Activated CD4-positive, alpha-beta memory T cell treated with anti-CD3 and anti-CD28 coated beads, Interleukin-2, amount 10 ng/mL, durations not matched to agents 7 days and 5 days (primary cell): Measurements from ENCODE around the gene LRRC34. TPM values are rescaled to one million over a fixed set of nuclear protein-coding genes. Genes with fewer than 3 reads are reported as not detected.

Source experiments
- CTCF ChIA-PET: fragments of 350-600 bp; sonication (Branson Sonifier 250); formaldehyde crosslinking; loops from one replicate; lab custom pipeline; 2021; ENCODE audit warnings: antibody characterized with exemption, inconsistent platforms; lab: Charles Lee
- POLR2A ChIA-PET: fragments of 350-600 bp; sonication (Branson Sonifier 250); formaldehyde crosslinking; loops from one replicate; lab custom pipeline; 2021; ENCODE audit warnings: antibody characterized with exemption; lab: Charles Lee
- DNase-seq: peaks from one replicate; pipeline ENCODE4 v3.0.0-alpha.2; 2020
- H3K27ac Mint-ChIP-seq: one replicate; pipeline ENCODE4 v1.8.0; 2021; ENCODE audit warnings: mild to moderate bottlenecking, mixed read lengths
- H3K27me3 Mint-ChIP-seq: one replicate; pipeline ENCODE4 v1.8.0; 2021; ENCODE audit warnings: mixed read lengths
- H3K36me3 Mint-ChIP-seq: one replicate; pipeline ENCODE4 v1.8.0; 2021; ENCODE audit warnings: low read depth, mixed read lengths
- H3K4me1 Mint-ChIP-seq: one replicate; pipeline ENCODE4 v1.8.0; 2021; ENCODE audit warnings: mixed read lengths
- H3K4me3 Mint-ChIP-seq: one replicate; pipeline ENCODE4 v1.8.0; 2021; ENCODE audit warnings: mild to moderate bottlenecking, mixed read lengths
- H3K9me3 Mint-ChIP-seq: one replicate; pipeline ENCODE4 v1.8.0; 2021; ENCODE audit warnings: mixed read lengths
- total RNA-seq, 2 experiments: library from RNA; stranded (reverse); gene quantifications; one replicate each; pipeline ENCODE4 v1.2.3, GENCODE V29; 2021

Gene LRRC34
- total RNA-seq, 2 experiments from 2014 or later: 5.6 to 6.0 TPM

GRCh38 chr3:169836078-169836941, 23.6 kb upstream of the LRRC34 start:
- POLR2A ChIA-PET: no interaction called here
- Mint-ChIP-seq H3K9me3 (no peaks in the 10 kb centered on the region), H3K27ac (no peak overlapping the region), H3K4me3 (no peak overlapping the region), H3K27me3 (peaks cover 18% of the 10 kb centered on the region), H3K36me3 (no peaks in the 10 kb centered on the region), H3K4me1 (no peaks in the 10 kb centered on the region)
- CTCF ChIA-PET: no interaction called here
- DNase-seq: no peak

GRCh38 chr3:169835533-169835932, 22.8 kb upstream of the LRRC34 start:
- POLR2A ChIA-PET: no interaction called here
- Mint-ChIP-seq H3K4me3 (no peak overlapping the region), H3K9me3 (no peaks in the 10 kb centered on the region), H3K27me3 (peaks cover 15% of the 10 kb centered on the region), H3K36me3 (no peaks in the 10 kb centered on the region), H3K27ac (no peak overlapping the region), H3K4me1 (no peaks in the 10 kb centered on the region)
- CTCF ChIA-PET: no interaction called here
- DNase-seq: no peak

GRCh38 chr3:169827712-169828111, 15.0 kb upstream of the LRRC34 start:
- peaks cover 11% of the 10 kb centered on the region for H3K27me3 Mint-ChIP-seq
- no peaks in the 10 kb centered on the region for H3K9me3 Mint-ChIP-seq
- CTCF ChIA-PET: no interaction called here
- peaks cover 7% of the 10 kb centered on the region for H3K4me1 Mint-ChIP-seq
- H3K36me3 Mint-ChIP-seq: no peaks in the 10 kb centered on the region
- no peak overlapping the region for H3K4me3 Mint-ChIP-seq
- H3K27ac Mint-ChIP-seq: no peak overlapping the region
- POLR2A ChIA-PET: no interaction called here
- DNase-seq: no peak

DNA sequence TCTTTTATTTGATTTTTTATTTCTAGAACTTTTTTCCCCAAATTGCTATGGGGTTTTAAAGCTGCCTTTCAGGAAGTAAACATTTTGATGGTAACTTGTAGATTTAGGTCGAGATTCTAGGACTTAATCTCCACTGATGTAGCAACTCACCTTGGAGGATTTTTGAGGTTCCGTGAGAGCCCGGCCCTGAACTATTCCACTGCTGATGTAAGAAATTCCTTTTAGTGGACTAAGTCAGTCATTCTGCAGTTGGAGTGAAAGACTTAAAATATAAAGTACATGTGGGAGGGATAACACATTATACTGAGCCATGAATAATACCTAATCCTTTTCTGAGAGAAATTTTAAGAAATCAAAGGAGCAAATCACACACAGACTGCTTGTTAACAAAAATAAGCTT, 12.6 kb upstream of the LRRC34 start:
- Mint-ChIP-seq H3K36me3 (no peaks in the 10 kb centered on the region), H3K9me3 (no peaks in the 10 kb centered on the region), H3K4me3 (no peak overlapping the region), H3K4me1 (peaks cover 7% of the 10 kb centered on the region), H3K27me3 (peaks cover 15% of the 10 kb centered on the region), H3K27ac (no peak overlapping the region)
- CTCF ChIA-PET: no interaction called here
- POLR2A ChIA-PET: no interaction called here
- DNase-seq: no peak

DNA sequence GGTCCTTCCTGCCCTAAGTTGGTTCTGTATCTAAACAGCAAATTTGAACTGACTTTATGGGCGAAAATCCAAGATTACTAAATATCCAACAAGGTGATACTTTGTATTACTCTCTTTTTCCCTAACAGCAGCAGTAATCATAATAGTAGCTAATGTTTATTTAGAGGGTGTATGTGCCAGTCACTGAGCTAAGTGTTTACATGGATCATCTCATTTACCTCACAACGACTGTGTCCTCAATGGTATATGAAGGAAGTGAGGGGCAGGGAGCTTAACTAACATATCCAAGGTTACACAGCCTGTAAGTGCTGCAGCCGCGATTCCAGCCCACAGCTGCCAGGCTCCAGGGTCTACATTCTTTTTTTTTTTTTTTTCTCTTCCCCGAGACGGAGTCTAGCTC, 10.3 kb upstream of the LRRC34 start:
- DNase-seq: no peak
- Mint-ChIP-seq H3K4me1 (no peaks in the 10 kb centered on the region), H3K9me3 (no peaks in the 10 kb centered on the region), H3K27me3 (peaks cover 31% of the 10 kb centered on the region), H3K36me3 (no peaks in the 10 kb centered on the region), H3K4me3 (no peak overlapping the region), H3K27ac (no peak overlapping the region)
- ChIA-PET POLR2A (no interaction called here), CTCF (no interaction called here)

- ChIA-PET CTCF (interaction anchor here (1.4 to 1.6 kb wide), 2 partner anchors 8 to 9 kb away, joined by 3 to 6 read pairs; partner anchors contain the start of genes LRRC34 and LRRIQ4), POLR2A (no interaction called here)
Observed at GRCh38 chr3:169822540-169822939, 9.8 kb upstream of the LRRC34 start.

GRCh38 chr3:169822091-169822490, 9.4 kb upstream of the LRRC34 start:
- POLR2A ChIA-PET: no interaction called here

More at GRCh38 chr3:169822540-169822939, 9.8 kb upstream of the LRRC34 start:
- H3K4me1 Mint-ChIP-seq: no peaks in the 10 kb centered on the region
- no peak overlapping the region for H3K27ac Mint-ChIP-seq
- H3K4me3 Mint-ChIP-seq: no peak overlapping the region
- H3K9me3 Mint-ChIP-seq: no peaks in the 10 kb centered on the region
- DNase-seq: no peak
- H3K36me3 Mint-ChIP-seq: no peaks in the 10 kb centered on the region
- peaks cover 34% of the 10 kb centered on the region for H3K27me3 Mint-ChIP-seq

GRCh38 chr3:169818316-169818715, 5.6 kb upstream of the LRRC34 start:
- H3K27ac Mint-ChIP-seq: no peak overlapping the region
- CTCF ChIA-PET: no interaction called here
- POLR2A ChIA-PET: no interaction called here
- H3K36me3 Mint-ChIP-seq: peaks cover 7% of the 10 kb centered on the region
- H3K27me3 Mint-ChIP-seq: peaks cover 41% of the 10 kb centered on the region
- H3K4me3 Mint-ChIP-seq: no peak overlapping the region
- H3K4me1 Mint-ChIP-seq: peaks cover 10% of the 10 kb centered on the region
- no peak for DNase-seq
- peaks cover 9% of the 10 kb centered on the region for H3K9me3 Mint-ChIP-seq

More at GRCh38 chr3:169822091-169822490, 9.4 kb upstream of the LRRC34 start:
- no peaks in the 10 kb centered on the region for H3K4me1 Mint-ChIP-seq
- no peak for DNase-seq
- no peak overlapping the region for H3K27ac Mint-ChIP-seq
- no peak overlapping the region for H3K4me3 Mint-ChIP-seq
- peaks cover 37% of the 10 kb centered on the region for H3K27me3 Mint-ChIP-seq
- no peaks in the 10 kb centered on the region for H3K36me3 Mint-ChIP-seq
- no peaks in the 10 kb centered on the region for H3K9me3 Mint-ChIP-seq
- CTCF ChIA-PET: interaction anchor here (0.7 to 1.6 kb wide), 4 partner anchors 9 to 1202 kb away, joined by 3 to 6 read pairs (median 3); partner anchors contain the start of genes LRRC34 and LRRIQ4

DNA sequence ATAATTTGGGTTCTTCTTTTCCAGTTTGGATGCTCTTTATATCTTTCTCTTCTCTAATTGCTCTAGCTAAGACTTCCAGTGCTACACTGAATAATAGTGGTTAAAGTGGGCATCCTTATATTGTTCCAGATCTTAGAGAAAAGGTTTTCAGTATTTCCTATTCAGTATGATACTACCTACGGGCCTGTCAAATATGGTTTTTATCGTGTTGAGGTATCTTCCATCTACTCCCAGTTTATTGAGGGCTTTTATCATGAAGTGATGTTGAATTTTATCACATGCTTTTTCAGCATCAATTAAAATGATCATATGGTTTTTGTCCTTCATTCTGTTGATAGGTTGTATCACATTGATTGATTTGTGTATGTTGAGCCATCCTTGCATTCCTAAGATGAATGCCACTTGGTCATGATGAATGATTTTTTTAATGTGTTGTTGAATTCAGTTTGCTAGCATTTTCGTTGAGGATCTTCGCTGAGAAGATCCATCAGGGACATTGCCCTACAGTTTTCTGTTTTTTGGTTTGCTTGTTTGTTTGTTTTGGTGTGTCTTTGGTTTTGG, 3.0 kb upstream of the LRRC34 start:
- no peak for DNase-seq
- peaks cover 9% of the 10 kb centered on the region for H3K9me3 Mint-ChIP-seq
- ChIA-PET POLR2A (no interaction called here), CTCF (interaction anchor here (0.6 kb wide), 1 partner anchor 21 kb away, joined by 3 read pairs; no protein-coding TSS in a partner anchor)
- H3K4me3 Mint-ChIP-seq: no peak overlapping the region
- H3K27me3 Mint-ChIP-seq: peaks cover 37% of the 10 kb centered on the region
- H3K36me3 Mint-ChIP-seq: peaks cover 7% of the 10 kb centered on the region
- H3K27ac Mint-ChIP-seq: no peak overlapping the region
- H3K4me1 Mint-ChIP-seq: peaks cover 30% of the 10 kb centered on the region

DNA sequence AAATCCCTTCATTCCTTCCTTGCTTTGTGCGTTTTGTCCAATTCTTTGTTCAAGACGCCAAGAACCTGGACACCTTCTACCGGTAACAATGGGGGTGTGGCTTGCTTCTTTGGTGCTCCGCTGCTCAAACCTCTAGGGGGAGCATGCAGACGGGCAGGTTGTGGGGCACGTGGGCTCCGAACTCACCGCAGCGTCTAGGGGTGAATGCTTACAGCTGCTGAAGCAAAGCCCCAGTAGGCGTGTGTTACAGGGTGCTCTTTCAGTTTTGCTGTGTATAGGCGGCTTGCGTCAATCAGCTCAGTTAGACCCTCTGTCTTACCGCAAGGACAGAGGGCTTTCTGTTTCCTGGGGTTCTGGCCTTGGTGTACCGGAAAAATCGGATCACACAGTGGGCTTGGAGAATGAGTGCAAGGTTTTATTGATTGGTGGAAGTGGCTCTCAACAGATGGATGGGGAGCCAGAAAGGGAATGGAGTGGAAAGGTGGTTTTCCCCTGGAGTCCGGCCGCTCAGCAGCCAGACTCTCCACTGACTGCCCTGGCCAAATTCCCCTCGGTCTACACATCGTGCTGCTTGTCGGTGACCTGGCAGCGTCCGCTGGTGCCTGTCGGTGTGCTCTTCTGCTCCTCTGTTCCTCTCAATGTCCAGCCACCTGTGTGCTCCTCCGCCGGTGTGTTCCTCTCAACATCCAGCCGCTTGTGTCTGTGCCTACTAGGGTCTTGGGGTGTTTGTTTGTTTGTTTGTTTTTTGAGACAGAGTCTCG, 1.2 kb upstream of the LRRC34 start:
- ChIA-PET POLR2A (interaction anchor here (2.5 to 6.4 kb wide), 4 partner anchors 33 to 49 kb away, joined by 10 to 83 read pairs (median 22); partner anchors contain the start of genes ACTRT3, MYNN and TERC), CTCF (interaction anchor here (0.6 to 2.3 kb wide), 7 partner anchors 8 to 153 kb away, joined by 3 to 6 read pairs (median 3); partner anchors contain the start of gene SEC62)
- Mint-ChIP-seq H3K4me1 (peaks cover 43% of the 10 kb centered on the region), H3K9me3 (peaks cover 9% of the 10 kb centered on the region), H3K36me3 (peaks cover 7% of the 10 kb centered on the region), H3K27me3 (peaks cover 25% of the 10 kb centered on the region), H3K4me3 (peak overlapping the region; percentile 70), H3K27ac (peak overlapping the region; percentile 83)
- DNase-seq: peak; percentile 84

DNA sequence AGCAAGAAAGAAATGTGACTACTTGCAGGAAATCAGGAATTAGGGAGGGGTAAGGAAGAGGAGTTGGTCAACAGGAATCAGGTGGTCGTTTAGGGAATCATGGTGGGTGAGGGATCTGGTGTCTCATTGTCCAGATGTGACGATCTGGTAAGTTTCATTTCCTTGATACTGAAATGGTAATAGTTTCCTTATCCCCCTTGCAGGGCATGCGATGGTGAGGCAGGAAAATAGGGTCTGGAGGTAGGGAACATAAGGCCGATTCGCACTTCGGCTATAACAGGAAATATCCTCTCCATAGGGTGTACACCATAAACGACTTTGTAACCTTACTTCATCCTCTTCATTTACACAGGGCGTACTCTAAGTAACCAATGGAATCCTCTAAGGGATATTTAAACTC, 574 bp upstream of the LRRC34 start:
- peak overlapping the region; percentile 70 for H3K4me3 Mint-ChIP-seq
- no peak for DNase-seq
- POLR2A ChIA-PET: interaction anchor here (1.1 to 6.4 kb wide), 6 partner anchors 30 to 154 kb away, joined by 3 to 83 read pairs (median 12); partner anchors contain the start of genes ACTRT3, MYNN, SEC62 and TERC
- CTCF ChIA-PET: interaction anchor here (1.2 to 3.0 kb wide), 5 partner anchors 9 to 41 kb away, joined by 3 to 10 read pairs (median 3); partner anchors contain the start of gene MYNN
- peak overlapping the region; percentile 83 for H3K27ac Mint-ChIP-seq
- H3K27me3 Mint-ChIP-seq: peaks cover 18% of the 10 kb centered on the region
- peaks cover 9% of the 10 kb centered on the region for H3K9me3 Mint-ChIP-seq
- H3K36me3 Mint-ChIP-seq: peaks cover 9% of the 10 kb centered on the region
- peaks cover 49% of the 10 kb centered on the region for H3K4me1 Mint-ChIP-seq

- DNase-seq: peak; percentile 36
- H3K27me3 Mint-ChIP-seq: peaks cover 9% of the 10 kb centered on the region
- peak overlapping the region; percentile 70 for H3K4me3 Mint-ChIP-seq
- H3K27ac Mint-ChIP-seq: peak overlapping the region; percentile 65
- peaks cover 53% of the 10 kb centered on the region for H3K4me1 Mint-ChIP-seq
- ChIA-PET CTCF (interaction anchor here (0.7 to 3.0 kb wide), 8 partner anchors 10 to 564 kb away, joined by 3 to 10 read pairs (median 4); partner anchors contain the start of genes MYNN and SEC62), POLR2A (interaction anchor here (0.8 to 6.4 kb wide), 9 partner anchors 9 to 1057 kb away, joined by 3 to 83 read pairs (median 6); partner anchors contain the start of genes ACTRT3, MYNN, SEC62 and TERC)
- H3K36me3 Mint-ChIP-seq: peaks cover 11% of the 10 kb centered on the region
- peaks cover 9% of the 10 kb centered on the region for H3K9me3 Mint-ChIP-seq
Observed at GRCh38 chr3:169811631-169812331, 923 bp downstream of the LRRC34 start.
